H1 (cell line): ENCODE results near the gene WFDC8. TPM values are rescaled to one million over a fixed set of nuclear protein-coding genes. Genes with fewer than 3 reads are reported as not detected.

Source experiments
- CTCF ChIA-PET: fragments of 300-600 bp; sonication (Branson Sonifier 250); formaldehyde crosslinking; loops from one replicate; lab custom pipeline; 2021; ENCODE audit not compliant: partially characterized antibody; lab: Charles Lee
- POLR2A ChIA-PET: fragments of 300-600 bp; sonication (Branson Sonifier 250); formaldehyde crosslinking; loops from one replicate; lab custom pipeline; 2021; ENCODE audit warnings: inconsistent platforms; ENCODE audit not compliant: partially characterized antibody; lab: Charles Lee
- DNase-seq, 2 experiments: peaks; one replicate each; pipeline versions ENCODE4 v3.0.0 to v3.0.0-alpha.2; 2010 to 2022; ENCODE audit warnings: low spot score in 2 of 2, low read depth in 1 of 2, mixed read lengths in 1 of 2
- FAIRE-seq: peaks from 2 replicates; lab custom pipeline; 2011; peaks lifted over from hg19 to GRCh38; lab: Jason Lieb, UNC
- H2AFZ ChIP-seq: 2 replicates; pipeline ENCODE4 v1.8.1; 2012; ENCODE audit warnings: low read length, inconsistent platforms
- H2AK5ac ChIP-seq: 2 replicates; pipeline ENCODE4 v1.6.1; 2013; ENCODE audit warnings: low read depth, low read length
- H2BK120ac ChIP-seq: replicated peaks from 2 replicates; pipeline ENCODE3; 2013; ENCODE audit warnings: low read depth, low read length, inconsistent platforms
- H2BK12ac ChIP-seq: 2 replicates; pipeline ENCODE4 v1.6.1; 2013; ENCODE audit warnings: low read depth, low read length
- H2BK15ac ChIP-seq: 2 replicates; pipeline ENCODE4 v1.6.1; 2013; ENCODE audit warnings: low read length
- H2BK20ac ChIP-seq: 2 replicates; pipeline ENCODE4 v1.6.1; 2013; ENCODE audit warnings: low read length
- H2BK5ac ChIP-seq: 2 replicates; pipeline ENCODE4 v1.6.1; 2013; ENCODE audit warnings: low read depth, low read length
- H3K14ac ChIP-seq: 2 replicates; pipeline ENCODE4 v1.6.1; 2013; ENCODE audit warnings: inconsistent platforms; ENCODE audit not compliant: insufficient read length
- H3K18ac ChIP-seq: 2 replicates; pipeline ENCODE4 v1.6.1; 2013; ENCODE audit warnings: low read length; ENCODE audit errors: extremely low read depth
- H3K23ac ChIP-seq: 2 replicates; pipeline ENCODE4 v1.6.1; 2013; ENCODE audit warnings: inconsistent platforms; ENCODE audit not compliant: insufficient read length
- H3K23me2 ChIP-seq: 2 replicates; pipeline ENCODE4 v1.6.1; 2013; ENCODE audit warnings: low read depth, low read length
- H3K27ac ChIP-seq: 2 replicates; pipeline ENCODE4 v1.6.1; 2011; ENCODE audit warnings: low read depth, low read length, inconsistent platforms
- H3K27me3 ChIP-seq, 4 experiments: replicated peaks in 1 of 4; 1 replicate in 1 of 4; 2 replicates in 3 of 4; pipeline versions ENCODE4 v1.6.1 to v1.8.1; 2011 to 2013; ENCODE audit warnings: low read length in 3 of 4, mild to moderate bottlenecking in 3 of 4, inconsistent platforms in 2 of 4, mixed read lengths in 2 of 4, moderate library complexity in 1 of 4; ENCODE audit not compliant: control insufficient read depth in 3 of 4, insufficient read depth in 3 of 4; ENCODE audit errors: extremely low read depth in 1 of 4
- H3K36me3 ChIP-seq, 4 experiments: 2 replicates each; pipeline versions ENCODE4 v1.6.1 to v1.8.1; 2011 to 2013; ENCODE audit warnings: mild to moderate bottlenecking in 4 of 4, low read length in 3 of 4, moderate library complexity in 2 of 4, control low read depth in 1 of 4, inconsistent platforms in 1 of 4; ENCODE audit not compliant: insufficient read depth in 4 of 4, control insufficient read depth in 2 of 4
- H3K4ac ChIP-seq: replicated peaks from 2 replicates; pipeline ENCODE3; 2013; ENCODE audit warnings: low read length, low read depth, mixed read lengths, inconsistent platforms; ENCODE audit not compliant: insufficient read length
- H3K4me1 ChIP-seq, 4 experiments: replicated peaks in 1 of 4; 1 replicate in 1 of 4; 2 replicates in 3 of 4; pipeline versions ENCODE4 v1.6.1 to v1.8.1; 2011 to 2013; ENCODE audit warnings: low read length in 3 of 4, inconsistent platforms in 2 of 4, mixed read lengths in 1 of 4; ENCODE audit not compliant: insufficient read depth in 4 of 4, control insufficient read depth in 3 of 4
- H3K4me2 ChIP-seq, 2 experiments: 2 replicates each; pipeline versions ENCODE4 v1.6.1 to v1.8.1; 2011 to 2013; ENCODE audit warnings: low read depth in 2 of 2, low read length in 2 of 2, control low read depth in 1 of 2, inconsistent platforms in 1 of 2, mild to moderate bottlenecking in 1 of 2; ENCODE audit not compliant: insufficient read depth in 1 of 2
- H3K4me3 ChIP-seq, 4 experiments: fragments of 200-600, 300-600 bp in 1 of 4; sonication (generic), shearing (Covaris generic), sonication (Bioruptor Twin) in 1 of 4; 2 replicates each; pipeline versions ENCODE4 v1.5.1 to v1.8.1; 2011 to 2016; ENCODE audit warnings: low read length in 4 of 4, low read depth in 3 of 4, control low read depth in 2 of 4, inconsistent platforms in 2 of 4, mild to moderate bottlenecking in 2 of 4, mixed read lengths in 1 of 4, moderate library complexity in 1 of 4; ENCODE audit not compliant: insufficient read depth in 2 of 4; ENCODE audit errors: extremely low read depth in 1 of 4
- H3K56ac ChIP-seq: replicated peaks from 2 replicates; pipeline ENCODE3; 2013; ENCODE audit warnings: low read depth, mild to moderate bottlenecking, mixed read lengths, low read length, inconsistent platforms; ENCODE audit not compliant: insufficient read length
- H3K79me1 ChIP-seq: 2 replicates; pipeline ENCODE4 v1.6.1; 2013; ENCODE audit warnings: low read depth, low read length, control low read depth
- H3K79me2 ChIP-seq, 2 experiments: 2 replicates each; pipeline versions ENCODE4 v1.6.1 to v1.8.1; 2012 to 2013; ENCODE audit warnings: low read length in 2 of 2, mild to moderate bottlenecking in 2 of 2, inconsistent platforms in 1 of 2; ENCODE audit not compliant: insufficient read depth in 2 of 2, control insufficient read depth in 1 of 2
- H3K9ac ChIP-seq, 4 experiments: replicated peaks in 1 of 4; 1 replicate in 1 of 4; 2 replicates in 3 of 4; pipeline versions ENCODE4 v1.6.1 to v1.8.1; 2011 to 2013; ENCODE audit warnings: low read depth in 3 of 4, low read length in 3 of 4, control low read depth in 2 of 4, mild to moderate bottlenecking in 2 of 4, moderate library complexity in 2 of 4, inconsistent platforms in 1 of 4; ENCODE audit errors: extremely low read depth in 1 of 4
- H3K9me3 ChIP-seq, 2 experiments: 2 replicates each; pipeline versions ENCODE4 v1.6.1 to v1.8.1; 2012 to 2013; ENCODE audit warnings: mild to moderate bottlenecking in 2 of 2, moderate library complexity in 2 of 2, control low read depth in 1 of 2, inconsistent platforms in 1 of 2, low read depth in 1 of 2, low read length in 1 of 2, mixed read lengths in 1 of 2; ENCODE audit not compliant: insufficient read depth in 2 of 2
- H4K20me1 ChIP-seq, 2 experiments: replicated peaks in 1 of 2; 2 replicates each; pipeline versions ENCODE3 to v1.8.1; 2011 to 2013; ENCODE audit warnings: inconsistent platforms in 2 of 2, low read length in 2 of 2, mild to moderate bottlenecking in 1 of 2; ENCODE audit not compliant: insufficient read depth in 2 of 2, control insufficient read depth in 1 of 2
- H4K5ac ChIP-seq: 2 replicates; pipeline ENCODE4 v1.6.1; 2013; ENCODE audit warnings: low read length, low read depth, mixed read lengths, inconsistent platforms; ENCODE audit not compliant: insufficient read length
- H4K8ac ChIP-seq: 2 replicates; pipeline ENCODE4 v1.8.0; 2013; ENCODE audit warnings: mild to moderate bottlenecking, moderate library complexity, low read length, inconsistent platforms; ENCODE audit not compliant: insufficient read depth; ENCODE audit errors: extremely low read depth
- H4K91ac ChIP-seq: replicated peaks from 2 replicates; pipeline ENCODE3; 2013; ENCODE audit warnings: low read length, mixed read lengths, inconsistent platforms; ENCODE audit not compliant: insufficient read length
- CREB1 ChIP-seq: IDR thresholded peaks from 2 replicates; pipeline ENCODE4 v1.6.1; 2012; ENCODE audit warnings: inconsistent platforms
- CTBP2 ChIP-seq: IDR thresholded peaks from 2 replicates; pipeline ENCODE4 v1.7.0; 2011; ENCODE audit warnings: borderline replicate concordance, mild to moderate bottlenecking, moderate library complexity, mixed read lengths, low read length; ENCODE audit not compliant: insufficient read depth, insufficient read length
- HDAC2 ChIP-seq, 2 experiments: fragments of 300-600 bp in 1 of 2; sonication (generic) in 1 of 2; IDR thresholded peaks; 2 replicates each; pipeline ENCODE4 v1.6.1; 2011 to 2012; ENCODE audit warnings: low read depth in 2 of 2, low read length in 2 of 2, mild to moderate bottlenecking in 2 of 2, moderate library complexity in 2 of 2, borderline replicate concordance in 1 of 2, inconsistent platforms in 1 of 2
- JUN ChIP-seq: IDR thresholded peaks from 2 replicates; pipeline ENCODE4 v1.6.1; 2011; ENCODE audit warnings: low read depth, mild to moderate bottlenecking, improper control_type of control experiment, low read length
- KDM5A ChIP-seq: fragments of 200-600 bp; IDR thresholded peaks from 2 replicates; pipeline ENCODE4 v1.7.1; 2012; ENCODE audit warnings: mild to moderate bottlenecking, low read length, inconsistent platforms, mixed read lengths
- SIX5 ChIP-seq: IDR thresholded peaks from 2 replicates; pipeline ENCODE4 v1.6.1; 2011; ENCODE audit warnings: mild to moderate bottlenecking, low read depth, low read length
- TAF1 ChIP-seq: IDR thresholded peaks from 2 replicates; pipeline ENCODE4 v1.6.1; 2011; ENCODE audit warnings: mild to moderate bottlenecking, low read depth, low read length
- TBP ChIP-seq: IDR thresholded peaks from 2 replicates; pipeline ENCODE4 v1.6.1; 2011; ENCODE audit warnings: low read depth, low read length, improper control_type of control experiment
- TEAD4 ChIP-seq: IDR thresholded peaks from 2 replicates; pipeline ENCODE4 v1.6.1; 2012; ENCODE audit warnings: low read depth, low read length, inconsistent platforms, mixed read lengths
- WGBS, 2 experiments: shearing (Covaris generic) in 1 of 2; methylation state at CpG; one replicate each; pipeline versions ENCODE4 v1.1.6 to v1.1.7; 2013 to 2015; ENCODE audit warnings: low lambda C conversion rate in 2 of 2, mixed read lengths in 2 of 2, inconsistent platforms in 1 of 2, low coverage in 1 of 2, missing lambda C conversion rate in 1 of 2; ENCODE audit not compliant: insufficient replicate concordance in 2 of 2, insufficient coverage in 1 of 2, insufficient read length in 1 of 2; ENCODE audit errors: extremely low coverage in 1 of 2, missing lambda C conversion rate in 1 of 2; 5-methylcytosine and 5-hydroxymethylcytosine counted together
- polyA plus RNA-seq, 7 experiments: library from polyadenylated mRNA; depleted of rRNA in 3 of 7; stranded (reverse) in 5 of 7; unstranded in 2 of 7; fragments of >200 nt in 5 of 7; fragments of 200-250 nt in 2 of 7; gene quantifications; 1 replicate in 5 of 7; 2 replicates in 1 of 7; 4 replicates in 1 of 7; pipeline versions ENCODE4 v1.2.1 to v1.2.3, GENCODE V29; 2011 to 2013; ENCODE audit warnings: missing spikeins in 2 of 7, mixed read lengths in 2 of 7
- total RNA-seq: library from RNA; stranded (reverse); fragmentation: NEBNext Ultra II Directional; extraction: Animal tissue kit (Norgen Biotek cat#: 25700); gene quantifications from 2 replicates; pipeline ENCODE4 v1.2.1, GENCODE V29; 2021
- TF ChIP-seq, protein P1 (sequence below), 3 experiments: IDR thresholded peaks; 1 replicate in 2 of 3; 2 replicates in 1 of 3; pipeline versions ENCODE4 v1.5.1 to v1.6.1; 2011; ENCODE audit warnings: low read length in 3 of 3, mild to moderate bottlenecking in 3 of 3, inconsistent platforms in 2 of 3, low read depth in 1 of 3, moderate library complexity in 1 of 3; ENCODE audit not compliant: insufficient read depth in 1 of 3; ENCODE audit errors: control extremely low read depth in 1 of 3

The WFDC8 gene
- total and polyA plus RNA-seq, 2 of the 8 experiments (the other 6 are each of a cell fraction or from before 2014, with no cell fraction given): not detected

DNA sequence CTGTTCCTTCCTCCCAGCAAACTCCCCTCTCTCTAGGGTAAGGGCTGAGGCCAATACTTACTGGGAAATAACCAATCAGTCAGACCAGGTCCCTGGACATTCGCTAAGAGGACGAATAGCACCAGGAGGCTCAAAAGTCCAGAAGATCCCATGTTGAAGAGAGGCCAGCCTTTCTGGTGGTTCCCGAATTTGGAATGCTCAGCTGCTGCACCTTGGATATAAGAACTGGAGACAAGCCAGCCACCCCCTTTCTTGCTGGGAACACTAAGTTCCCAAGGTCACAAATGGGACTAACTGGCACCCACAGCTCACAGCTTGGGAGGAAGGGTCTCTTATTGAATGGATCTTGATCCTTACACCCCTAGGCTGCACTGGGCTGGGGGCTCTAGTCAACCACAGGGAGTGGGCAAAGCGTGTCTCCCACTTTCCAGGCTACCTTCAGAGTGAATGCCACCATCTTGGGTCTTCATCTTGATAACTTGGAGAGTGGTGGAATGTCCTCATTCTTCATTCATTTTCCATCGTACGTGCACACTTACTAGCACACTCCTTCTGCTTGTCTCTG lies 31.8 kb downstream of the WFDC8 start, which contains the start of gene EPPIN:
Gene EPPIN, minus strand, starts transcription at position 196 of the 565 bp plus-strand sequence. Its CDS starts 44 bp downstream, at position 152.
- Histone ChIP-seq H3K18ac (no peak within 1 kb of the TSS), H3K4me1 (peaks cover 0 to 5% (median 0%) of the 10 kb centered on the region in 4 experiments; a peak in 1 of 7 replicates), H2BK5ac (0 out of 2 replicates have a peak within 1 kb of the TSS, but pooled peaks have one; percentile 38), H3K36me3 (no peaks in the 10 kb centered on the region), H3K4me2 (no peak within 1 kb of the TSS), H2BK15ac (no peak within 1 kb of the TSS), H3K56ac (no peak within 1 kb of the TSS), H3K79me1 (no peaks in the 10 kb centered on the region), H2BK20ac (peak within 1 kb of the TSS; percentile 90), H4K91ac (peak within 1 kb of the TSS; percentile 15), H4K5ac (no peak within 1 kb of the TSS), H3K4ac (no peak within 1 kb of the TSS), H2AFZ (no peak within 1 kb of the TSS), H3K14ac (no peak within 1 kb of the TSS), H4K20me1 (no peaks in the 10 kb centered on the region), H3K27me3 (no peaks in the 10 kb centered on the region), H3K23me2 (peaks cover 4% of the 10 kb centered on the region; the same call in 1 of the 2 replicates), H3K9ac (no peak within 1 kb of the TSS), H3K9me3 (no peaks in the 10 kb centered on the region; a peak in 1 of 4 replicates), H3K4me3 (no peak within 1 kb of the TSS), H2AK5ac (peak within 1 kb of the TSS; percentile 69; the same call in 1 of the 2 replicates), H2BK120ac (no peak within 1 kb of the TSS), H3K23ac (no peak within 1 kb of the TSS), H2BK12ac (peak within 1 kb of the TSS; percentile 40; the same call in 1 of the 2 replicates), H4K8ac (no peak within 1 kb of the TSS), H3K27ac (no peak within 1 kb of the TSS), H3K79me2 (no peaks in the 10 kb centered on the region)
- ChIA-PET CTCF (interaction anchor here (0.6 to 6.2 kb wide), 9 partner anchors 9 to 465 kb away, joined by 3 to 73 read pairs (median 3); partner anchors contain the start of gene WFDC6), POLR2A (interaction anchor here (1.4 kb wide), 1 partner anchor 265 kb away, joined by 3 read pairs; the partner anchor contains the start of gene UBE2C)
- TF ChIP-seq HDAC2 (IDR thresholded peaks at IDR 0.05; ENCODE audit: borderline replicate concordance in 1 of 2, low read depth in 2 of 2, low read length in 2 of 2): no peak
- TF ChIP-seq TEAD4: no peak
- TF ChIP-seq CTBP2: no peak
- no peak for TF ChIP-seq KDM5A
- TF ChIP-seq TAF1: no peak
- no peak for TF ChIP-seq JUN
- TF ChIP-seq, protein P1, sequence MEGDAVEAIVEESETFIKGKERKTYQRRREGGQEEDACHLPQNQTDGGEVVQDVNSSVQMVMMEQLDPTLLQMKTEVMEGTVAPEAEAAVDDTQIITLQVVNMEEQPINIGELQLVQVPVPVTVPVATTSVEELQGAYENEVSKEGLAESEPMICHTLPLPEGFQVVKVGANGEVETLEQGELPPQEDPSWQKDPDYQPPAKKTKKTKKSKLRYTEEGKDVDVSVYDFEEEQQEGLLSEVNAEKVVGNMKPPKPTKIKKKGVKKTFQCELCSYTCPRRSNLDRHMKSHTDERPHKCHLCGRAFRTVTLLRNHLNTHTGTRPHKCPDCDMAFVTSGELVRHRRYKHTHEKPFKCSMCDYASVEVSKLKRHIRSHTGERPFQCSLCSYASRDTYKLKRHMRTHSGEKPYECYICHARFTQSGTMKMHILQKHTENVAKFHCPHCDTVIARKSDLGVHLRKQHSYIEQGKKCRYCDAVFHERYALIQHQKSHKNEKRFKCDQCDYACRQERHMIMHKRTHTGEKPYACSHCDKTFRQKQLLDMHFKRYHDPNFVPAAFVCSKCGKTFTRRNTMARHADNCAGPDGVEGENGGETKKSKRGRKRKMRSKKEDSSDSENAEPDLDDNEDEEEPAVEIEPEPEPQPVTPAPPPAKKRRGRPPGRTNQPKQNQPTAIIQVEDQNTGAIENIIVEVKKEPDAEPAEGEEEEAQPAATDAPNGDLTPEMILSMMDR (IDR thresholded peaks at IDR 0.05; ENCODE audit: control extremely low read depth in 1 of 3, insufficient read depth in 1 of 3, low read depth in 1 of 3, low read length in 3 of 3): no peak
- TF ChIP-seq SIX5: no peak
- TF ChIP-seq CREB1: no peak
- TF ChIP-seq TBP: no peak
- no peak for FAIRE-seq
- 92% methylated on average over 6 of the region's 6 CpGs; no CpG with 5 or more reads in 1 of the 2 experiments for WGBS, 2 experiments
- DNase-seq: no peak
